ENCODE results near the gene AACS.

DNA sequence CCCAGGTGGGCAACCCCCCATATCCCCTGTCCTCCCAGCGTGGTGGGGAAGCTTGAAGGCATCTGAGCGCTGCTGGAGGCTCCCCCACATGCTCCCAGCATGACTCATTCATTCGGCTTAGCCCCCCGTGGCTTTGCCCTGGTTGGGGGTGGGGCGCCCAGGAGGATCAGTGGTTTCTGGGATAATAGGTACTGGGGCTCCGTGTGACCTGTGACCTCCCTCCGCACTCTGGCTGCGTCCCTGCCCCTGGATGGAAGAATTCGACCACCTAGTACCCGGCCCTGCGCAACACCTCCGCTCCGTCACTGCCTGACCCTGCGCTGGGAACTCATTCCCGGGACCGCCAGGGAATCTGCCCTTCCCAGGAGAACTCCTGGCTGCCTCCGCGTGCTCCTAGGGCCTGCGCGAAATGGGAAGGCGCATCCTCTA is 120.1 kb downstream of the AACS start:
- TF ChIP-seq, protein P1, sequence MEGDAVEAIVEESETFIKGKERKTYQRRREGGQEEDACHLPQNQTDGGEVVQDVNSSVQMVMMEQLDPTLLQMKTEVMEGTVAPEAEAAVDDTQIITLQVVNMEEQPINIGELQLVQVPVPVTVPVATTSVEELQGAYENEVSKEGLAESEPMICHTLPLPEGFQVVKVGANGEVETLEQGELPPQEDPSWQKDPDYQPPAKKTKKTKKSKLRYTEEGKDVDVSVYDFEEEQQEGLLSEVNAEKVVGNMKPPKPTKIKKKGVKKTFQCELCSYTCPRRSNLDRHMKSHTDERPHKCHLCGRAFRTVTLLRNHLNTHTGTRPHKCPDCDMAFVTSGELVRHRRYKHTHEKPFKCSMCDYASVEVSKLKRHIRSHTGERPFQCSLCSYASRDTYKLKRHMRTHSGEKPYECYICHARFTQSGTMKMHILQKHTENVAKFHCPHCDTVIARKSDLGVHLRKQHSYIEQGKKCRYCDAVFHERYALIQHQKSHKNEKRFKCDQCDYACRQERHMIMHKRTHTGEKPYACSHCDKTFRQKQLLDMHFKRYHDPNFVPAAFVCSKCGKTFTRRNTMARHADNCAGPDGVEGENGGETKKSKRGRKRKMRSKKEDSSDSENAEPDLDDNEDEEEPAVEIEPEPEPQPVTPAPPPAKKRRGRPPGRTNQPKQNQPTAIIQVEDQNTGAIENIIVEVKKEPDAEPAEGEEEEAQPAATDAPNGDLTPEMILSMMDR (IDR thresholded peaks at IDR 0.05) = no peak
- no peak for TF ChIP-seq POLR2A (IDR thresholded peaks at IDR 0.05)

Data from body of pancreas (tissue), 4 donors.